Measurements from ENCODE around the gene SLC35F6.
A peak's percentile ranks its signal among the peaks of the same experiment; 100 is the strongest.
"Not testable (repeated sequence)": the region's sequence is repeated elsewhere in the genome, so short reads cannot be mapped to it uniquely, and the experiment has no call there.

The SLC35F6 gene

GRCh38 chr2:26784570-26785234 lies 20.6 kb downstream of the SLC35F6 start:
- no peak for DNase-seq (ENCODE audit: low spot score)

- peak; percentile 100 for DNase-seq (ENCODE audit: low spot score)
Measured at GRCh38 chr2:26785431-26786206, 21.5 kb downstream of the SLC35F6 start, which contains the start of gene CENPA. TSS of gene CENPA (plus strand) at chr2:26786056. CDS start at chr2:26786197, 141 bp downstream.

- peak; percentile 58 for DNase-seq (ENCODE audit: low spot score)
Measured at GRCh38 chr2:26786207-26787028, 22.3 kb downstream of the SLC35F6 start.

- DNase-seq (ENCODE audit: low spot score), result no peak
Measured at GRCh38 chr2:26792720-26793119, 28.6 kb downstream of the SLC35F6 start.

- DNase-seq (ENCODE audit: low spot score), result no peak
Measured at GRCh38 chr2:26793518-26793917, 29.4 kb downstream of the SLC35F6 start.

GRCh38 chr2:26795135-26795534 lies 31.1 kb downstream of the SLC35F6 start:
- DNase-seq (ENCODE audit: low spot score), result not testable (repeated sequence)

GRCh38 chr2:26801328-26801727 lies 37.2 kb downstream of the SLC35F6 start:
- no peak for DNase-seq (ENCODE audit: low spot score)

GRCh38 chr2:26801796-26802195 lies 37.7 kb downstream of the SLC35F6 start:
- no peak for DNase-seq (ENCODE audit: low spot score)

- DNase-seq (ENCODE audit: low spot score), result no peak
Measured at GRCh38 chr2:26805241-26805676, 41.2 kb downstream of the SLC35F6 start.

GRCh38 chr2:26807788-26808460 lies 43.8 kb downstream of the SLC35F6 start:
- DNase-seq (ENCODE audit: low spot score), result no peak

GRCh38 chr2:26809211-26809610 lies 45.1 kb downstream of the SLC35F6 start:
- DNase-seq (ENCODE audit: low spot score), result no peak

GRCh38 chr2:26809876-26810577 lies 45.9 kb downstream of the SLC35F6 start:
- no peak for DNase-seq (ENCODE audit: low spot score)

GRCh38 chr2:26811261-26811660 lies 47.2 kb downstream of the SLC35F6 start:
- no peak for DNase-seq (ENCODE audit: low spot score)

GRCh38 chr2:26811791-26812694 lies 48.0 kb downstream of the SLC35F6 start:
- no peak for DNase-seq (ENCODE audit: low spot score)

GRCh38 chr2:26812731-26813130 lies 48.6 kb downstream of the SLC35F6 start:
- no peak for DNase-seq (ENCODE audit: low spot score)

GRCh38 chr2:26814072-26814765 lies 50.1 kb downstream of the SLC35F6 start:
- DNase-seq (ENCODE audit: low spot score), result not testable (repeated sequence)

- no peak for DNase-seq (ENCODE audit: low spot score)
Measured at GRCh38 chr2:26816893-26817292, 52.8 kb downstream of the SLC35F6 start.

- DNase-seq (ENCODE audit: low spot score), result no peak
Measured at GRCh38 chr2:26818255-26818654, 54.2 kb downstream of the SLC35F6 start.

- no peak for DNase-seq (ENCODE audit: low spot score)
Measured at GRCh38 chr2:26818972-26819371, 54.9 kb downstream of the SLC35F6 start.

GRCh38 chr2:26820932-26821331 lies 56.8 kb downstream of the SLC35F6 start:
- DNase-seq (ENCODE audit: low spot score), result peak; percentile 25

Measured in NAMALWA (cell line).